CD8-positive, alpha-beta memory T cell (primary cell): ENCODE measurements around the gene TATDN2. TPM values are rescaled to one million over a fixed set of nuclear protein-coding genes. Genes with fewer than 3 reads are reported as not detected.
A peak's percentile ranks its signal among the peaks of the same experiment; 100 is the strongest.
"Not testable (repeated sequence)": the region's sequence is repeated elsewhere in the genome, so short reads cannot be mapped to it uniquely, and the experiment has no call there.

Experiments
- CTCF ChIA-PET: fragments of 350-600 bp; sonication (Branson Sonifier 250); formaldehyde crosslinking; loops from one replicate; lab custom pipeline; 2021; ENCODE audit warnings: antibody characterized with exemption; lab: Charles Lee
- POLR2A ChIA-PET: fragments of 350-600 bp; sonication (Branson Sonifier 250); formaldehyde crosslinking; loops from one replicate; lab custom pipeline; 2021; ENCODE audit warnings: antibody characterized with exemption; lab: Charles Lee
- DNase-seq, 5 donors: peaks; one replicate each; pipeline versions ENCODE4 v3.0.0 to v3.0.0-alpha.2; 2020 to 2022; ENCODE audit warnings: mixed read lengths in 1 of 5
- H3K27ac ChIP-seq: one replicate; pipeline ENCODE4 v1.7.0; 2013; ENCODE audit warnings: low read depth, mild to moderate bottlenecking, low read length, moderate library complexity
- H3K27me3 ChIP-seq: 2 replicates; pipeline ENCODE4 v1.7.0; 2013; ENCODE audit warnings: low read length, mild to moderate bottlenecking; ENCODE audit not compliant: insufficient read depth, poor library complexity, severe bottlenecking
- H3K36me3 ChIP-seq: 2 replicates; pipeline ENCODE4 v1.7.0; 2013; ENCODE audit warnings: mild to moderate bottlenecking, low read length, moderate library complexity; ENCODE audit not compliant: insufficient read depth
- H3K4me1 ChIP-seq: 2 replicates; pipeline ENCODE4 v1.7.0; 2013; ENCODE audit warnings: mild to moderate bottlenecking, low read length, moderate library complexity; ENCODE audit not compliant: insufficient read depth
- H3K4me3 ChIP-seq: 2 replicates; pipeline ENCODE4 v1.7.0; 2013; ENCODE audit warnings: mild to moderate bottlenecking, low read length
- H3K9me3 ChIP-seq: 2 replicates; pipeline ENCODE4 v1.7.0; 2013; ENCODE audit warnings: mild to moderate bottlenecking, low read length
- H3K27ac Mint-ChIP-seq, 8 donors: one replicate each; pipeline ENCODE4 v1.8.0; 2020 to 2021; ENCODE audit warnings: mixed read lengths in 8 of 8, mild to moderate bottlenecking in 6 of 8, inconsistent platforms in 3 of 8, moderate library complexity in 3 of 8
- H3K27me3 Mint-ChIP-seq, 2 donors: one replicate each; pipeline ENCODE4 v1.8.0; 2020 to 2021; ENCODE audit warnings: mixed read lengths in 2 of 2, mild to moderate bottlenecking in 1 of 2, moderate library complexity in 1 of 2
- H3K36me3 Mint-ChIP-seq, 3 donors: one replicate each; pipeline ENCODE4 v1.8.0; 2020 to 2021; ENCODE audit warnings: mixed read lengths in 3 of 3, inconsistent platforms in 1 of 3, mild to moderate bottlenecking in 1 of 3
- H3K4me1 Mint-ChIP-seq, 3 donors: one replicate each; pipeline ENCODE4 v1.8.0; 2020 to 2021; ENCODE audit warnings: mixed read lengths in 3 of 3, inconsistent platforms in 1 of 3, mild to moderate bottlenecking in 1 of 3
- H3K4me3 Mint-ChIP-seq, 7 donors: one replicate each; pipeline ENCODE4 v1.8.0; 2020 to 2021; ENCODE audit warnings: mixed read lengths in 7 of 7, mild to moderate bottlenecking in 6 of 7, moderate library complexity in 4 of 7, inconsistent platforms in 2 of 7
- H3K9me3 Mint-ChIP-seq, 5 donors: one replicate each; pipeline ENCODE4 v1.8.0; 2020 to 2022; ENCODE audit warnings: mixed read lengths in 5 of 5, mild to moderate bottlenecking in 3 of 5, moderate library complexity in 2 of 5, inconsistent platforms in 1 of 5
- polyA plus RNA-seq: library from polyadenylated mRNA; unstranded; fragments of 300-500 nt; fragmentation: Illumina TruSeq; gene quantifications from one replicate; pipeline ENCODE4 v1.2.3, GENCODE V29; 2021
- total RNA-seq, 2 experiments: library from RNA; stranded (reverse); gene quantifications; one replicate each; pipeline ENCODE4 v1.2.3, GENCODE V29; 2021

Gene TATDN2
- total and polyA plus RNA-seq, 3 experiments from 2014 or later = 23.3 to 60.0 (median 57.6) TPM

DNA sequence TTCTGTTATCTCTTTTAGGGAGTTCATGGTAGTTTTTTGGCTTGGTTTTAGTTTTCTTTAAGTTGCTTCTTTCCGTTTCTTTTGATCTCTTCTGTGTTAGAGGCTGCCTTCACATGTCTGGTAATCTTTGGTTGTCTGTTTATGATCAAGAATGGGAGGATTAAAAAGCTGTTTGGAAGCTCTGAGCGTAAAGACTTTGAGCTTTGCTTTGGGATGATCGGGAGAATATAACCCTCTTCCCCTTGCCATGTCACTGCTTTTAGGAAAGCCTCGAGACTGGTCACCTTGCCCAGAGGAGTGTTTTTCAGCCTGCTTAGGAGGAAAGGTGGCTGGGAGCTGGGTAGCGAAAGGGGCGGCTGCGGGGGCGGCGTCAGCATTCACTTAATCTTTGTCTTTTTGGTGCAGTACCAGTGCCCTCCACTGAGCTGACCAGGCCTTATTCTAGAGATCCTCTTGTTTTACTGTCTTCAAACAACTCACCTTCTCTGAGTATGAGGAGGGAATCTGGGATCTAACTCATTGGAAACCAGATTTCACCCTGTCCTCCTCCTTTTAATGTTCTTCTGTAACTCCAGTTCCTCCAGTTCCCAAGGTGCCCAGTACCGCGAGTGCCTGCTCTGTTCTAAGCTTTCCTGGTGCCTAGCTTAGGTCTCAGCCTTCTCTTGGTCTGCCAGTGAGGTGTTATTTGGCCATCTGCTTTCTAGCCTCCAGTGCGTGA lies 15.5 kb downstream of the TATDN2 start:
- Histone ChIP-seq H3K4me3 (peak overlapping the region; percentile 56), H3K27me3 (no peaks in the 10 kb centered on the region), H3K9me3 (no peaks in the 10 kb centered on the region), H3K36me3 (peaks cover 25% of the 10 kb centered on the region), H3K4me1 (peaks cover 64% of the 10 kb centered on the region), H3K27ac (peak overlapping the region; percentile 45)
- Mint-ChIP-seq H3K4me1 (peaks cover 73 to 91% (median 88%) of the 10 kb centered on the region in 3 donors), H3K27me3 (no peaks in the 10 kb centered on the region), H3K9me3 (no peaks in the 10 kb centered on the region), H3K36me3 (peaks cover 8 to 83% (median 36%) of the 10 kb centered on the region in 3 donors), H3K4me3 (peak overlapping the region; percentile 52 to 84 (median 68)), H3K27ac (peak overlapping the region; percentile 70 to 94 (median 90))
- DNase-seq = peak; percentile 40 to 75 (median 54)
- CTCF ChIA-PET = interaction anchor here (0.7 to 3.3 kb wide), 17 partner anchors 10 to 418 kb away, joined by 3 to 13 read pairs (median 4); partner anchors contain the start of genes CRELD1, SEC13, TATDN2 and VHL
- POLR2A ChIA-PET = interaction anchor here (1.2 to 1.7 kb wide), 5 partner anchors 16 to 331 kb away, joined by 3 to 9 read pairs (median 4); partner anchors contain the start of genes CRELD1 and TATDN2

DNA sequence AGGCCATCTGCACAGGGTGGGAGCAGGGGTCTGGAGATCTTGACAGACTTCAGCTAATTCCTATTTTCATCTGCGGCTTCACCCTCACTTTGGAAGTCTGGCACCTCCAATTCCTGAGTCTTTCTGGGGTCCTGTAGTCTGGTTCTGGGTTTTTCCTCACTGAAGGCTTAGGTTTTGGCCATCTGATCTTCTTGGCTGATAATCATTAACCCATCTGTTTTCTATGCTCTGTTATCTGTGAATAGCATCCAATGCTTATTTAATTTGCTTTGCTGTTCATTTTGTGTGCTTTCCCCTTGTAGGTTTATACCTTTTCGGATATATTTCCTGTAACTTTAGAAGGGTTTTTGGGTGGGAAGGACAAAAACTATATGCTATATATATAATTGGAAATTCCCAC lies 17.6 kb downstream of the TATDN2 start:
- H3K4me1 ChIP-seq = peaks cover 70% of the 10 kb centered on the region
- Mint-ChIP-seq H3K4me1 (peaks cover 69 to 91% (median 85%) of the 10 kb centered on the region in 3 donors), H3K4me3 (peak overlapping the region in 4 of 7 donors; percentile 1 to 78 (median 17)), H3K27ac (peak overlapping the region; percentile 32 to 83 (median 72)), H3K9me3 (no peaks in the 10 kb centered on the region), H3K36me3 (peaks cover 12 to 83% (median 30%) of the 10 kb centered on the region in 3 donors), H3K27me3 (no peaks in the 10 kb centered on the region)
- no peaks in the 10 kb centered on the region for H3K27me3 ChIP-seq
- DNase-seq = no peak
- H3K9me3 ChIP-seq = no peaks in the 10 kb centered on the region
- ChIA-PET CTCF (interaction anchor here (0.9 to 1.2 kb wide), 3 partner anchors 9 to 74 kb away, joined by 3 to 5 read pairs (median 3); no protein-coding TSS in a partner anchor), POLR2A (no interaction called here)
- H3K27ac ChIP-seq = no peak overlapping the region
- H3K36me3 ChIP-seq = peaks cover 24% of the 10 kb centered on the region
- H3K4me3 ChIP-seq = no peak overlapping the region

DNA sequence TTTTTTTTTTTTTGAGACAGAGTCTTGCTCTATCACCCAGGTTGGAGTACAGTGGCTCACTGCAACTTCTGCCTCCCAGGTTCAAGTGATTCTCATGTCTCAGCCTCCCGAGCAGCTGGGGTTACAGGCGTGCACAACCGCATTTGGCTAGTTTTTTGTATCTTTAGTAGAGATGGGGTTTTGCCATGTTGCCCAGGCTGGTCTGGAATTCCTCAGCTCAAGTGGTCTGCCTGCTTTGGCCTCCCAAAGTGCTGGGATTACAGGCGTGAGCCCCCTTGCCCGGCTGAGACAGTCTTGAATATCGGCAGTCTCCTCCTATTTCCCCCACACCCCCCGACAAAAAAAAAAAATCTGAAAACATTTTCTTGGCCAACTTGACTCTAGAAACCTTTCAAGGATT lies 18.7 kb downstream of the TATDN2 start:
- peaks cover 23% of the 10 kb centered on the region for H3K36me3 ChIP-seq
- Mint-ChIP-seq H3K36me3 (peaks cover 12 to 85% (median 25%) of the 10 kb centered on the region in 3 donors), H3K4me3 (peak overlapping the region in 5 of 7 donors; percentile 2 to 36 (median 27)), H3K27ac (peak overlapping the region in 6 of 8 donors; percentile 21 to 74 (median 53)), H3K4me1 (peaks cover 65 to 91% (median 82%) of the 10 kb centered on the region in 3 donors)
- POLR2A ChIA-PET, CTCF ChIA-PET, H3K27me3 Mint-ChIP-seq, H3K27ac ChIP-seq, H3K4me3 ChIP-seq, H3K9me3 Mint-ChIP-seq, H3K27me3 ChIP-seq, DNase-seq, H3K9me3 ChIP-seq: not testable (repeated sequence)
- peaks cover 68% of the 10 kb centered on the region for H3K4me1 ChIP-seq

GRCh38 chr3:10268116-10268515 lies 19.9 kb downstream of the TATDN2 start:
- H3K4me3 Mint-ChIP-seq = no peak overlapping the region
- H3K4me1 Mint-ChIP-seq = peaks cover 59 to 87% (median 78%) of the 10 kb centered on the region in 3 donors
- peaks cover 12 to 81% (median 21%) of the 10 kb centered on the region in 3 donors for H3K36me3 Mint-ChIP-seq
- DNase-seq = no peak
- Histone ChIP-seq H3K9me3 (no peaks in the 10 kb centered on the region), H3K4me1 (peaks cover 67% of the 10 kb centered on the region), H3K27ac (no peak overlapping the region), H3K27me3 (no peaks in the 10 kb centered on the region), H3K36me3 (peaks cover 18% of the 10 kb centered on the region), H3K4me3 (no peak overlapping the region)
- ChIA-PET CTCF (no interaction called here), POLR2A (no interaction called here)
- no peaks in the 10 kb centered on the region for H3K9me3 Mint-ChIP-seq
- peak overlapping the region in 3 of 8 donors; percentile 7 to 49 (median 46) for H3K27ac Mint-ChIP-seq
- H3K27me3 Mint-ChIP-seq = no peaks in the 10 kb centered on the region

DNA sequence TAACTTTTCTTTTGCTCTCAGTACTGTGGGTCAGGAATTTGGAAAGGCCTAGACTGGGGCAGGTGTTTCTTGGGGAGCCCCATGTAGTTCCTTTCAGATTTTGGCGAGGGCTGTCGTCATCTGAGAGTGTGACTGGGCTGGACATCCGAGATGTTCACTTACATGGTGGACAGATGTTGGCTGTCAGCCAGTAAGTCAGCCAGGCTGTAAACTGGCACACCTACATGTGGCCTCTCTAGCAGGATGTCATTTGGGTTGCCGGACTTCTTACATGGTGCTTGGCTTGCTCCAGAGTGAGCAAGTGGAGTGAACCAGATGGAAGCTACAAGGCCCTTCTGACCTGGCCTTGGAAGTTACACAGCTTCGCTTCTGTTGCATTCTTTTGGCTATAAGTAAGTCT lies 20.7 kb downstream of the TATDN2 start:
- Histone ChIP-seq H3K4me3 (no peak overlapping the region), H3K27ac (no peak overlapping the region), H3K36me3 (peaks cover 18% of the 10 kb centered on the region), H3K9me3 (no peaks in the 10 kb centered on the region), H3K27me3 (no peaks in the 10 kb centered on the region), H3K4me1 (peaks cover 67% of the 10 kb centered on the region)
- Mint-ChIP-seq H3K9me3 (no peaks in the 10 kb centered on the region), H3K27me3 (no peaks in the 10 kb centered on the region), H3K4me1 (peaks cover 57 to 87% (median 78%) of the 10 kb centered on the region in 3 donors), H3K27ac (peak overlapping the region in 4 of 8 donors; percentile 60 to 93 (median 67)), H3K4me3 (no peak overlapping the region), H3K36me3 (peaks cover 12 to 80% (median 15%) of the 10 kb centered on the region in 3 donors)
- ChIA-PET POLR2A (no interaction called here), CTCF (no interaction called here)
- no peak for DNase-seq

DNA sequence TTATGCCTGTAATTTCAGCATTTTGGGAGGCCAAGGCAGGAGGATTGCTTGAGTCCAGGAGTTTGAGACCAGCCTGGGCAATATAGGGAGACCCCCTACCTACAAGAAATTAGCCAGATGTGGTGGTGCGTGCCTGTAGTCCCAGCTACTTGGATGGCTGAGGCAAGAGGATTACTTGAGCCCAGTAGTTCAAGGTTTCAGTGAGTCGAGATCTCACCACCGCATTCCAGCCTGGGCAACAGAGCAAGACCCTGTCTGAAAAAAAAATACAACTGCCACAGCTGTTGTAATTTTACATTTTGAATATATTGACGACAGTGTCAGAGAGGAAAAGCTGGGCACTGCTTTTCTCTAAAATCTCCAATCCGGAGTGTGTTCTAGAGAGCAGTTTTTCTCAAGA lies 21.2 kb downstream of the TATDN2 start:
- Mint-ChIP-seq H3K4me1 (peaks cover 57 to 87% (median 78%) of the 10 kb centered on the region in 3 donors), H3K4me3 (no peak overlapping the region), H3K27me3 (no peaks in the 10 kb centered on the region), H3K27ac (peak overlapping the region in 4 of 8 donors; percentile 60 to 75 (median 67)), H3K9me3 (no peaks in the 10 kb centered on the region), H3K36me3 (peaks cover 12 to 80% (median 13%) of the 10 kb centered on the region in 3 donors)
- Histone ChIP-seq H3K4me1 (peaks cover 67% of the 10 kb centered on the region), H3K27me3 (no peaks in the 10 kb centered on the region), H3K4me3 (no peak overlapping the region), H3K27ac (no peak overlapping the region), H3K9me3 (no peaks in the 10 kb centered on the region), H3K36me3 (peaks cover 18% of the 10 kb centered on the region)
- ChIA-PET POLR2A (no interaction called here), CTCF (interaction anchor here (1.2 kb wide), 1 partner anchor 8 kb away, joined by 4 read pairs; no protein-coding TSS in a partner anchor)
- no peak for DNase-seq

DNA sequence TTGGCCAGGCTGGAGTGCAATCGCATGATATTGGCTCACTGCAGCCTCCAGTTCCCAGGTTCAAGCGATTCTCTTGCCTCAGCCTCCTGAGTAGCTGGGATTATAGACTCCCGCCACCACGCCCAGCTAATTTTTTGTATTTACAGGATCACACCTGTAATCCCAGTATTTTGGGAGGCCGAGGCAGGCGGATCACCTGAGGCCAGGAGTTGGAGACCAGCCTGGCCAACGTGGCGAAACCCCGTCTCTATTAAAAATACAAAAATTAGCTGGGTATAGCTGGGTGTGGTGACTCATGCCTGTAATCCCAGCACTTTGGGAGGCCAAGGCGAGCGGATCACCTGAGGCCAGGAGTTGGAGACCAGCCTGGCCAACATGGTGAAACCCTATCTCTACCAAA lies 24.2 kb downstream of the TATDN2 start:
- H3K4me1 Mint-ChIP-seq = peaks cover 52 to 82% (median 67%) of the 10 kb centered on the region in 3 donors
- CTCF ChIA-PET = interaction anchor here (1.5 kb wide), 1 partner anchor 11 kb away, joined by 3 read pairs; no protein-coding TSS in a partner anchor
- H3K27me3 Mint-ChIP-seq, H3K27ac ChIP-seq, H3K27me3 ChIP-seq, H3K9me3 Mint-ChIP-seq, DNase-seq, H3K9me3 ChIP-seq, H3K4me3 ChIP-seq: not testable (repeated sequence)
- peaks cover 31% of the 10 kb centered on the region for H3K36me3 ChIP-seq
- H3K4me1 ChIP-seq = peaks cover 45% of the 10 kb centered on the region
- peak overlapping the region in 2 of 7 donors; percentile 19 to 47 for H3K4me3 Mint-ChIP-seq
- POLR2A ChIA-PET = interaction anchor here (0.6 kb wide), 1 partner anchor 131 kb away, joined by 3 read pairs; the partner anchor contains the start of gene VHL
- H3K36me3 Mint-ChIP-seq = peaks cover 8 to 86% (median 9%) of the 10 kb centered on the region in 3 donors
- H3K27ac Mint-ChIP-seq = peak overlapping the region in 2 of 8 donors; percentile 58 to 80
